HG03520 (cell line): ENCODE data around the gene CCDC136.

Source experiments
- ATAC-seq: cut with Tn5 transposase; IDR thresholded peaks from one replicate; pipeline ENCODE4 v1.9.1; 2021; ENCODE audit warnings: mild to moderate bottlenecking, moderate library complexity; ENCODE audit not compliant: unreplicated experiment

The CCDC136 gene

DNA sequence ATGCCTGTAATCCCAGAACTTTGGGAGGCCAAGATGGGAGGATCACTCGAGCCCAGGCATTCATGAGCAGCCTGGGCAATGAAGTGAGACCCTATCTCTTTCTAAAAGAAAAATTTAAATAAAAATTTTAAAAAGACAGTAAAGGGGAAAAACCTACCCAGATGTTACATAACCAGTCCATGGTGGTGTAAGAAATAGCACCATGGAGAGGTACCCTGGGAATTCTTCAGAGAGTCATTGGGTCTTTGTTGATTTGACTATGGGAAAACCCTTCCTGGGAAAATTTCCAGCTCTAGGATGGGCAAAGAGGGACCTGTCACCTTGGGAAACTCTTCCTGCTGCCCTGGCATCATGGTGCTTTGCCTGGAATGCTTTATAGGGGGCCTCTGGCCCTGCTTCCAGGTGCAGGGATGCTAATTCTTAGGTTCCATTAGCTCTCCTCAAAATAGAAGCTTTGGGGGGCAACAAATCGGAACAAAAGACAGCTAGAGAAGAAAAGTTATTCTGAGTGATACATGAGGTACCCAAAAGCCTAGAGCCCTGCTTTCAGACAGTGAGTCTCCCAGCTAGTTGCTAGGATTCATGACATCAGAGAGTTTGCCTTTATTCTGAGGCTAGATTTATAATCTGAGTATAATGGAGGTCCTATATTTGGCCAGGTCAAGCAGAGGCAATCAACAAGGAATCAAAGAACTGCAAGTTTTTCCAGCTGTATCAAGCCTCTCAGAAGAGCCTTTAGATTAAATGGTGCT is 10.1 kb downstream of the CCDC136 start:
- no peak for ATAC-seq

DNA sequence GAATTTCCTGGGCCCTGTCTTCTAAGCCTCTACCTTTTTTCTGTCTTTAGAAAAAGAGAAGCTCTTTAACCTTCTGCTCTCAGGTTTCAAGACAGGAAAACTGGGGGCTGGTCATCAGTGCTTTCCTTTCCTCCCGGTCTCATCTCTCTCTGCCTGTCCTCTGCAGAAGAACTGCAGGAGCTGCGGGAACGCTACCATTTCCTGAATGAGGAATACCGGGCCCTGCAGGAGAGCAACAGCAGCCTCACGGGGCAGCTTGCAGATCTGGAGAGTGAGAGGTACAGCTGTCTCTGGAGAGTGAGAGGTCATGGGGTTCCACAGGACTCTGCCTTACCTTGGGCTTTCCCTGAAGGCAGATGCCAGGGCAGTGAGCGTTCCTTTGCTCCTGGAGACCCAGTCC is 12.7 kb downstream of the CCDC136 start:
- no peak for ATAC-seq

DNA sequence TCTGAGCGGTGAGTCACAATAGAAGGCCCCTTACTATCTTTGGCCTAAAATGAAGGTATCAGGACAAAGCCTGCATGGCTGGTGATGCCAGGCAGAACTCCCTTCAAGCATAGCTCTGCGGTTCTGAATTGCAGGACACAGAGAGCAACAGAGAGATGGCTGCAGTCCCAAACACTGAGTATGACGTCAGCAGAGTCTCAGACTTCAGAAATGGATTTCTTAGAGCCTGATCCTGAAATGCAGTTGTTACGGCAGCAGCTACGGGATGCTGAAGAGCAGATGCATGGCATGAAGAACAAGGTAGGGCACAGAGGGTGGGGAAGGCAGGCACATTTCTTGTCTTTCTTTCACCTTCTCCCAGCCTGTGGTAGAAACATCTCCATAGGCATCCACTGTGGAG is 13.5 kb downstream of the CCDC136 start:
- ATAC-seq: no peak

DNA sequence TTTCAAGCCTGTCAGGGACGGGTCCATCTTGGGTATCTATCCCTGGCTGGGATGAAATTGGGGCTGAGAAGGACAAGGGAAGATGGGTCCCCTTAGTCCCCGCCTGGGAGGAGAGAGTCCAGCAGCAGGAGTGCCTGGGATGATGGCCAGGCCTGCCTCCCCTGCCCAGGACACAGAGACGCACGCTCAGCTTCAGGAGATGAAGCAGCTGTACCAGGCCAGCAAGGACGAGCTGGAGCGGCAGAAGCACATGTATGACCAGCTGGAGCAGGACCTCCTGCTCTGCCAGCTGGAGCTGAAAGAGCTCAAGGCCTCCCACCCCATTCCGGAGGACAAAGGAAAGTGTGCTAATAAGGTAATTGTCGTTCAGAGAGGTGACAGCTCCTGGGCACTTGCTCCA is 15.4 kb downstream of the CCDC136 start:
- no peak for ATAC-seq

DNA sequence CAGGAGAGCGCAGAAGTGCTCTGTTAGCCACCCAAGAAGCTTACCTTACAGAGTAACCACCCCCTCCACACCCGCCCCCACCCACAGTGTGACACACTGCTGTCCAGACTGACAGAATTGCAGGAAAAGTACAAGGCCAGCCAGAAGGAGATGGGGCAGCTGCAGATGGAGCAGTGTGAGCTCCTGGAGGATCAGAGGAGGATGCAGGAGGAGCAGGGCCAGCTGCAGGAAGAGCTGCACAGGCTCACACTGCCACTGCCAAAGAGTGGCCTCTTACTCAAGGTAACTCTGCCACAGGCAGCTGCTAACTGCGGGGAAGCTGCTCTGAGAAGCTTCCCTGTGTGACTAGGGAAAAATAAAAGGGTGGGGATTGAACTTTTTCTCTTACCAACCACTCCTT is 17.6 kb downstream of the CCDC136 start:
- no peak for ATAC-seq

DNA sequence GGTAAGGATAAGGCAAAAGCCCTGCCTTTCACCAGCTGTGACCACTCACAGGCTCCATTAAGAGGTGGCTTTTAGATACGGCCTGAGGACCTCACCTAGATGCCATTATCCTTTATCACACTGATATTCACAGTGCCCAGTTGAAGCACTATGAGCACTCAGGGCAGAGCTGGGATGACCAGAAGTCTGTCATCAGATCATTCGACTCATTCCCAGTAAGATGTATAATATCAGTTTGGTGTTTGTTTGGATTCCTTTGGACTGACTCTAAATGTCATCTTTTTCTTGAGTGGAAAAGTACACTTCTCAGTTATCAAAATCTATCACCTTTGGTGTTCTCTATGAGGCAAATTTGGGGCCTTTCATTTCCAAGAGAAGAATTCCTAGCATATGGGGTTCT is 18.7 kb downstream of the CCDC136 start:
- no peak for ATAC-seq

DNA sequence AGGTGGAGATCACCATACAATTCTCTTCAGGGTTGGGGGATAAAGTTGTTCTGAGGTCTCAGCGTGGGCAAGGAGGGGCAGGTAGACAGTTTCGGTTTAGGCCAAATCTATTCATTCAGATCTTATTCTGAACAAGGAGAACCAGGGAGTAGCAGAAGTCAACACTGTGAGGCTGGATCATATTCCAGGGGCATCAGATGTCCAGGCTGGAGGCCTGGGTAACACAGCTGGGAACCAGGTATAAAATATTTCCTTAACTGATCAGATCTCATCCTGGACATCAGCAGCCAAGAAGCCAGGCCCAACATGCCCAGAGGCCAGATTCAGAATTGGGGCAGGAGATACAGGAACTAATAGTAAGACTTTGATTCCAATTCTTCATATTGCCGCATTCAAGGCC is 19.2 kb downstream of the CCDC136 start:
- ATAC-seq: no peak

DNA sequence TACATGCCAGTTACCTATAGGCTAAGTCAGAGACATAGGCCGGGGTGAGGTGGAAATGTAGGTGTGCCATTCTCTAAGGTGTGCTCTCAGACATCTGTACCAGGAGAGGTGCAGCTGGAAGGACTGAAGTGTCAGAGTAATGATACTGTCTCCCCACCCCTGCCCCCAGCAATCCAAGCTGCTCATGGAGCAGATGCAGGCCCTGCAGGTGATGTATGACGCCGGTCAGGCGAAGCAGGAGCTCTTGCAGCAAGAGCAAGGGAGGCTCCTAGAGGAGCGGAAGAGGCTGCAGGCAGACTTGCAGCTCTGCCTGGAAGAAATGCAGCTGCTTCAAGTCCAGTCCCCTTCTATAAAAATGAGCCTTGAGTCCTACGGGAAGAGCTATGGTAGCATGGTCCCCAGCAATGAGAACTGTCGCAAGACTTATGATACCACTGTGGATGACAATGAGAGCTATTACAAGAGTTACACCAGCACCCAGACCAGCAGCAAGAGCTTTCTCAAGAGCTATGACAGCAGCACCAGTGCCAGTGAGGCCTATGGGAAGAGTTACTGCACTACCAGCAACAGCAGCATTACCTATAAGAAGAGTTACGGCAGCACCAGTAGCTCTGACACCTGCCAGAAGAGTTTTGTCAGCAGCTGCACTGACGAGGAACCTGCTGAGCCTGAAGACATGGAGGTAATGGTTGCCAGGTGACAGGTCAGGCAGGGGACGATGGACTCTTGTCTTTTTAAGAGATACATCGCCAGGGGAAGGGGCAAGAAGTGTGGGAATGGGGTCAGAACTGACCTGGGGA is 20.1 kb downstream of the CCDC136 start:
- no peak for ATAC-seq

DNA sequence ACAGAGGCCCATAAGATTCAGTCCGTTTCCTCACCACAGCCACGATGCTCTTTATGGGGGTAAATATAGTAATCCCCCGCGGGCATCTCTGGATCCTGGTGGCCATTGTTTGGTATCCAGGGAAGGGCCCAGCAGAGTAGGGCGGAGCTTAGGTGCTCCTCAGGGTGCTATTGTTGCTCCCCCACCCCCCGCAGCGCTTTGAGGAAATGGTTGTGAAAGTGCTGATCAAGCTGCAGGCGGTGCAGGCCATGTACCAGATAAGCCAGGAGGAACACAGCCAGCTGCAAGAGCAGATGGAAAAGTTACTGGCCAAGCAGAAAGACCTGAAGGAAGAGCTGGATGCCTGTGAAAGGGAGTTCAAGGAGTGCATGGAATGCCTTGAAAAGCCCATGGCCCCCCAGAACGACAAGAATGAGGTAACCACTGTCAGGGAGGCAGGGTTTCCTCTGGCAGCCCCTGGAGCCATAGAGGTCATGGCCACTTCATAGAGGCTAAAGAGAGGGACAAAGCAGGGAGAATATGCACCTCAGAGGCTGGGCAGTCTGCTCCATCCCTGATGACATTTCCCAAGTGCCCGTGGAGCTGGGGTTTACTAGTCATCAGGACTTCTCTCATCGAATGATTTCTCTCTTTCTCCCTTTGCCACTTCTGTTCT is 20.9 kb downstream of the CCDC136 start:
- no peak for ATAC-seq

DNA sequence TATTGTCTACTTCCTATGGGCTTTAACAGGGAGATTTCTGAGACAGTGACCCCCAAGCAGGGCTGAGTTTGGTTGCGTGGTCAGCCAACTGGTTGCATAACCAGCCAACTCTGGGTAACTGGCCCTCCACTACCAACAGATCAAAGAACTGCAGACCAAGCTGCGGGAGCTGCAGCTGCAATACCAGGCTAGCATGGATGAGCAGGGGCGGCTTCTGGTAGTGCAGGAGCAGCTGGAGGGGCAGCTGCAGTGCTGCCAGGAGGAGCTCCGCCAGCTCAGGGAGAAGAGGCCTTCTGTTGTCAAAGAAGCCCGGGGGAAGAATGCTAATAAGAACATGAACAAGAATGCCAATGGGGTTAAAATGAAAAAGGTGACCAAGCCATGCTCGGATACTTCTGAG is 22.7 kb downstream of the CCDC136 start:
- ATAC-seq: no peak

DNA sequence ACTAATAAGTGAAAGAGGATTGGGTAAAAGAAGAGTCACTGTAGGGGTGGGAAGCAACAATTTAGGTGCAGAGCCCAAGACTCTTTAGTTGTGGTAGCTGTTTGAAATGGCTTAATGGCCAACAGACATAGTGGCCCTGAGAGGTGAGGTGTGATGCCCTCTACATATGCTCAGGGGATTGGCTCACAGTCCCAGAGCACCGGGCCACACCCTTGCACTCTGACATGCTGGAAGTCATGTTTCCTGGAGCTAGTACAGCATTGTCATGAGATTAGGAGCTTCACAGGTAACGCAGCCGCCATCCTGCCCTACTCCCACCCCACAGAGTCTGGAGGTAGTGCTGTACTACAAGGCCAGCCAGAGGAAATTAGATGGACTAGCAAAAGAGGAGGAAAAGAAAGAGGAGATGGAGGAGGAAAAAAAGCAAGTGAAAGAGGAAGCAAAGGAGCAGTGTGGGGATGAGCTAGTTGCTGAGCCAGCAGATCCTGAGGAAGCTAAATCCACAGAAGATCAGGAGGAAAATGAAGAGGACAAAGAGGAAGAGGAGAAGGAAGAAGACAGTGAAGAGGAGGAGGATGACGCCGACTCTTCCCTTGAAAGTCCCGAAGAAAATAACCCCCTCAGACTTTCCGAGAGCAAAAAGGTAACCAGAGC is 23.6 kb downstream of the CCDC136 start:
- ATAC-seq: no peak

DNA sequence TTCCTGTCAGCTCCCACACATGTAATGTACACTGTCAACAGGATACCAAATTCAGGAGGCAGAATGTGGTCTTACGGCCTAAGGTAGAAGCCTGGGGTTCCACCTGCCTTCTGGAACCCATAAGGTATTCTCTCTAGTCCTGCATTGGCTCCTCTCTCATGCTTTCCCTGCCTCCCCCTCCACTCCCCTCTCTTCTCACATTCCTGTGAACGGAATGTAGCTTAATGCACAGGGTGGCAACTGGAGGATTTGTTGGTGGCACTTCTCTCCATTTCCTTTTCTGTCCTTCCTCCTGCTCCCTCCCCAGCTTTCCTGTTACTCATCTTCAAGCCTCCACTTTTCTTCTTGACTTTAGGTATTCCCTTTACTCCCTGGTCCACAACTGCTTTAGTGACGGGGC is 26.9 kb downstream of the CCDC136 start:
- ATAC-seq: no peak

DNA sequence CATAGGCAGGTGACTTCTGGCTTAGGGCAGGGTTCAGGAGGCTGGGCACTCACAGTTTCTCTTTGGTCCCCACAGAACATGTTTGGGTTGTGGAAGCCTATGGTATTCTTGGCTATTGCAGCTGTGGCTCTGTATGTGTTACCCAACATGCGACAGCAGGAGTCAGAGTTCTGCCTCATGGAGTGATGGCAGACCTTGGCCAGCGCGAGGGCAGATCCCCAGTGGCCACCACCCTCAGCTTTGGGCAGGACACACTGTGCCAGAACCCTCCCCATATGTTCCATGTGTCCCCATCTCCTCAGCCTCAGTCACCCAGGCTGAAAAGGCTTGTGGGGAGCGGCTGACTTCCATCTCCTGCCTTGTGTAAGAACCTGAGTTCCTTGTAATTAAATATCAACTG is 30.0 kb downstream of the CCDC136 start:
- no peak for ATAC-seq

DNA sequence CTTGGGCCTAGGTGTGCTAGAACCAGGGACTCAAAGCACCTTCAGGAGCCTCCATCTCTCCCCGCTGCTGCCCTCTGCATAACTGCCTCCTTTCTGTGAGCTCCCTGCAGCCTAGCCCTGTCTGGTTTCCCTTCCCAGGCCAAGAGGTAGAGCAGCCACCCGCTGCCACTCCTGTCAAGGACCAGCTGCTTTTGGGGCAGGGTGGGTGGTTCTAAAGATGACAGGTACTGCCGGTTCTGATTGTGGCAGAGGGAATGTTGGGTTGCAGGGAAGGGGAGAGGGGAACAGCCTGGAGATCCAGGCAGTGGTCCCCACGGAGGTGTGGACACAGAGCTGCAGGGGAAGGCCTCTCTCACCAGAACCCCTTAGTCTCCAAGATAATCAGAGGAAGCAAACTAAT is 34.7 kb downstream of the CCDC136 start:
- no peak for ATAC-seq

DNA sequence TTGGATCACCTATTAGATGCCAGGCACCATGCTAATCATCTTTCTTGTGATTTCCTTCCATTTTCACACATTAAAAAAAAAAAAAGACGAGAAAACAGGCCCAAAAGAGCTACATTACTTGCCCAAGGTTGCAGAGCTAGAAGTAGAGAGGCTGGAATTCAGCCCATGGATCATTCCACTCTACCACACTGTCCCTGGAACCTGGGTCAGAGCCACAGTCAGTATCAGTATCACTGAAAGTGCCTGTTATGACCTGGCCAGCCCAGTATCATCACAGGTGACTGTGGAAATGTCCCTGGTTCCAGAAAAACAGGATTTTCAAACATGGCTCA is 35.1 kb downstream of the CCDC136 start:
- ATAC-seq: no peak

DNA sequence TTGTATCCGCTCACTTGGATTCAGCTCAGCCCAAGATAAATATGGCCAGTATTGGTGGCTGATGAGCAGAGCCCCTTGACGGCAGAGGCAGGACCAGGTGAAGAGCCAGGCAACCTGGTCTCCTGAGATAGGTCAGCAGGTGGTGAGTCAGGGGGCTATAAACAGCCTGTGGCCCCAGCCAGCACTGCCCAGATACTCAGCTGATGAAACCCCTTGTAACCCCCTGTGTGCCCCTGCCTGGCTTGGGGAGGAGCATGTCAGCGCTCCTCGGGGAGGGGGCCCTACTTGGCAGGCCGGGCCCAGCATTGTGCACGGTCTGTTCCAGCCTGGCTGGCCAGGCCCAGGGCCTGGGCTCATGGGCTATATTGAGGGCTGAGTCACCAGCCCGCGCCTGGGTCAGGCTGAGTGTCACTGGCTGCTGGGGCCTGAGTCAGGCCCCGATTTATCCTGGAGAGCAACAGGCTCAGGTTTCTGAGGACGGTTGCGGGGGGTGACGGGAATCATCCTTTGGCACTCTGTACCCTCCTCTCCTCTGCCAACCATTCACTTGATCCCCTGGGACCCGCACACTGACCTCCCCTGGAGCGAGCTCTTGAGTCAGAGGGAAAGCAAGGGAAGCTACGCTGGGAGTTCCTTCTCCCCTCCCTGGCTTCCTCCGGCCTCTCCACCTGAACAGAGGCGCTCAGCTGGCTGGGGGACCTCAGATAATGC is 35.6 kb downstream of the CCDC136 start:
- no peak for ATAC-seq

DNA sequence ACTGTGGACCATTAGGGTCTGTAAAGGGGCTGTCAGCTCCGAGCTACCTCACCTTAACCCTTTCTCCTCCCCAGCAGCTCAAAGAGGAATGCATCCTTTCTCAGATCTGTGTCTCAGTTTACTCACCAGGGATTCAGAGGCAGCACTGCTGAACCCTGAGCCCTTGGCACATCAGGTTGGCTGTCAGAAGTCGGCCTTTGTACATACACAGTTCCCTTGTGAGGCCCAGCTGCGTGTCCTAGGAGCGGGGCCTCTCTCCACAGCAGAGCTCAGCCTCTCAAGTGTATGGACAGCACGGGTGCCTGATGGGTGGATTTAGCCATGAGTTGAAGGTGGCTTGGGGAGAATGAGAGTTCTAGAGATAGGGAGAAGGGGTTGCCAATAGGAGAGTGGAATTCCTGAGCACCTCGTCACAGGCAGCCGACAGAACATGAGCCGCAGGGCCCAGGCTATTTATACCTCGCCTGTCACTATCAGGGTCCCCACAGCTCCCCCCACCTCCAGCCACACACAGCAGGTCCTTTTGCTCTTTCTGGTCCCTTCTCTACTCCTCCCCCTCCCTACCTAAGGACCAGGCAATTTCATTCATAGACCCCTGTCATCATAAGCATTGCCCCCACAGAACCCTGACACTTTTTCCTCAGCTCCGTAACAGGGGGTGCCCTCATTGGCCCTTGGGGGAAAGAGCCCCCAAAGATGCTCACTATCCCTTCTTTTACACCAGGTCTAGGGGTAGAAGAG is 36.4 kb downstream of the CCDC136 start:
- no peak for ATAC-seq

DNA sequence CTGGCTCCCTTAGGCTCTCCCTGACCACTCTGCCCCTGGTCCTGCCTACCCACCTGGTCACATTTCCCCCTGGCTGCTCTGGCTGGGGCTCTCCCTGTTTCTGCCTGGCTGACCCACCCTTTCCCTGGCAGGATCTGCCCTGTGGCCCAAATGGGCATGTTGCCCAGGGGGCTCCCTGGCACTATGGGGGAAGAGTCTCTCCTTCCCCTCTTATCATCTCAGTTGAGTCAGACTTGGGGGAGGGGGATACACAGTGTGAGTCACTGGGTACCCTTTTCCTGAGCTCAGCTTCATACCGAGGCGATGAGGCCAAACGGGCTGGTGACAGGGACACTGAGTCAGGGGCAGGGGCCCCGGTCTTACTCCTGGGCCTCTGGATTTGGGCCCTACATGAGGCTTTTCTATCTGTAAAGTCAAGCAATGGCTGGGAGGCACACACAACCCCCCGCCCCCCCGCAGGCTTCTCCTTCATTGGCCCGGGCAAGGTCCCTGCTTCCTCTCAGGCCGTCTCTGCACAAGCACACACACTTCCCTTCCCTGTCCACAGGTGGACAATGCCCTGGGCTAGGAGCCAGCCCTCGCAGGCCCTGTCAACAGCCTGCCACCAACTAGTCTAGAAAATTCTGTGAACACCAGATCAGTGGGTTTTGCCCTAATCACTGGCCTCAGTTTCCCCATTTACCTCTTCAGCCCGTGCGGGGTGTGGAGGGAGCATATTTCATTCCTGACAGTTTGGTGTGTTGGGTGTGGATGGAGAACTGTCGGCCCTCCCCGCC is 37.8 kb downstream of the CCDC136 start:
- ATAC-seq: no peak
